Thoracic aorta (tissue), 2 donors: ENCODE data around the gene ZBTB7C. TPM values are rescaled to one million over a fixed set of nuclear protein-coding genes. Genes with fewer than 3 reads are reported as not detected.

Source experiments
- ATAC-seq: fragments of 150-250 bp; one replicate; pipeline ENCODE4 v1.8.0; 2017; ENCODE audit warnings: low read depth; ENCODE audit not compliant: insufficient number of reproducible peaks, low FRiP score
- DNase-seq: peaks from one replicate; pipeline ENCODE4 v3.0.0-alpha.2; 2020; ENCODE audit warnings: low spot score
- H3K27ac ChIP-seq, 2 donors: fragments of 200-600 bp; sonication (generic); 1 replicate in 1 of 2; 2 replicates in 1 of 2; pipeline ENCODE4 v1.5.1; 2016; ENCODE audit warnings: mild to moderate bottlenecking in 2 of 2, moderate library complexity in 2 of 2
- H3K27me3 ChIP-seq: fragments of 200-600 bp; sonication (generic); replicated peaks from 2 replicates; pipeline ENCODE4 v1.6.0; 2016; ENCODE audit warnings: mild to moderate bottlenecking; ENCODE audit not compliant: insufficient read depth
- H3K36me3 ChIP-seq: fragments of 200-600 bp; sonication (generic); one replicate; pipeline ENCODE4 v1.5.1; 2016
- H3K4me1 ChIP-seq, 2 donors: fragments of 200-600 bp; sonication (generic); 1 replicate in 1 of 2; 2 replicates in 1 of 2; pipeline versions ENCODE4 v1.5.1 to v1.6.0; 2016; ENCODE audit warnings: low read depth in 2 of 2, mild to moderate bottlenecking in 1 of 2; ENCODE audit not compliant: control insufficient read depth in 1 of 2
- H3K4me3 ChIP-seq: fragments of 200-600 bp; sonication (generic); 2 replicates; pipeline ENCODE4 v1.5.1; 2016; ENCODE audit warnings: mild to moderate bottlenecking
- H3K9me3 ChIP-seq: fragments of 200-600 bp; sonication (generic); 2 replicates; pipeline ENCODE4 v1.5.1; 2016
- CTCF ChIP-seq: fragments of 200-600 bp; sonication (generic); IDR thresholded peaks from one replicate; pipeline ENCODE4 v1.5.1; 2019; ENCODE audit warnings: antibody characterized with exemption
- total RNA-seq, 2 donors: library from RNA; depleted of rRNA; stranded (reverse); fragments of >200 nt; gene quantifications; one replicate each; pipeline versions ENCODE4 v1.1.0 to v1.2.3, GENCODE V29; 2016

ZBTB7C gene
- total RNA-seq, 2 donors from 2014 or later: 9.6 to 10.9 TPM

DNA sequence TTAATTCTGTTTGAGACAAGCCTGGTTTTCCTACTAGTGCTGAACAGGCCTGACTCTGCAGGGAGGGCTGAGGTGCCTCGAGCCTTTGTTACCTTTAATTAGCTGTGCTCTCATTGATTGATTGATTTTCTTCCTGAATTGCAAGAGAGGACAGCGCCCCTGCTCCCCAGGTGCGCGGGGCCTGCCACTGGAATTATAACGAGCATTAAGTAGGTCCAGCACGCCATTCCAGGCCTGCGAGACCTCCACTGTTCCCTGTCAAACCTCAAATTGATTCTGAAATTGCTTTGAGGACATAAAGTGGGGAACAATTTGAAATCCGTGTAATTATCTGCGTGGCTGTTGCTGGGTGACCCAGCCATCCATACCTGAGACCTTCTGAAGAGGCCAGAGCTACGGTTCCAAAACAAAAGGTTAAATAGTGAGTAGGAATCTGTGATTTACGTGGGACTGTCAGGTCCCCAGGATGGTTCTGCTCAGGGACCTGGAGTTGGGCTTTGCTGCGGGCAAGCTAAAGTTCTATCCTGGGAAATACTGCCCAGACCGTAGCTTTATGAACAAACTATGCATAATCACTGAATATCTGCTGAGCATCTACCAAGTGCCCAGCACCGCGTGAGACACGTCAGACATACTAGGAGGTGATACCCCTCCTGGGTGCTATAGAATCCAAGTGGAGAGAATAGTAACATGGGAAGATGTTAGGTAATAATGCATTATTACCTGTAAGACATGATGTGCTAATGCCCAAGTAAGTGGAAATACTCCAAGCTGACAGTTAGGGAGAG, 104.1 kb downstream of the ZBTB7C start:
- no peaks in the 10 kb centered on the region for H3K9me3 ChIP-seq
- no peak for DNase-seq
- no peaks in the 10 kb centered on the region for H3K36me3 ChIP-seq
- no peak for ATAC-seq
- TF ChIP-seq CTCF: no peak
- H3K27me3 ChIP-seq: no peaks in the 10 kb centered on the region
- no peaks in the 10 kb centered on the region for H3K4me1 ChIP-seq
- no peak overlapping the region for H3K4me3 ChIP-seq
- H3K27ac ChIP-seq: no peak overlapping the region

- Histone ChIP-seq H3K36me3 (no peaks in the 10 kb centered on the region), H3K4me3 (no peak overlapping the region), H3K27ac (no peak overlapping the region), H3K9me3 (no peaks in the 10 kb centered on the region), H3K27me3 (no peaks in the 10 kb centered on the region), H3K4me1 (no peaks in the 10 kb centered on the region)
- no peak for ATAC-seq
- DNase-seq: no peak
- no peak for TF ChIP-seq CTCF
Measured at GRCh38 chr18:48303883-48304282, 105.3 kb downstream of the ZBTB7C start.

DNA sequence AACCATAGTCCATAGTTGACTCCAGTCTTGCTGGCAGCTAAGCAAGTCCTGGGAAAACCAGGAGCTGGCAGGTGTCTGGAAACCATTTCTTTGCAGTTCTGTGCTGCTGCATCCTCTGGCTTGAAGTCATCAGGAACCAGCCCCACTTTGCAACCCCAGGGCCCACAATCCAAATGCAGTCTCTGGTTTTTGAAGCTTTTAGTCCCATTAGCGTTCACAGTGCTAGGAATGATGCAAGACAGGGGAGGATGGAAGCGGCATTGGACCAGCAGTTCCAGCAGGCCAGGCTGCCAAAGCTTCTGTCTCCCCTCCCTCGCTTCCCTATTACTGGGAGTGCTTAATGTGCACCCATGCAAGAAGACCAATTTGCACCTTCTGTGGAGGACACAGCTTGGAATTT, 106.4 kb downstream of the ZBTB7C start:
- H3K27me3 ChIP-seq: no peaks in the 10 kb centered on the region
- no peak for TF ChIP-seq CTCF
- ATAC-seq (no peak), DNase-seq (no peak)
- H3K36me3 ChIP-seq: no peaks in the 10 kb centered on the region
- H3K9me3 ChIP-seq: no peaks in the 10 kb centered on the region
- H3K4me1 ChIP-seq: no peaks in the 10 kb centered on the region
- H3K27ac ChIP-seq: no peak overlapping the region
- H3K4me3 ChIP-seq: no peak overlapping the region

GRCh38 chr18:48300463-48300961, 108.7 kb downstream of the ZBTB7C start:
- no peaks in the 10 kb centered on the region for H3K36me3 ChIP-seq
- H3K27ac ChIP-seq: no peak overlapping the region
- peaks cover 0 to 9% of the 10 kb centered on the region in 2 donors for H3K4me1 ChIP-seq
- no peaks in the 10 kb centered on the region for H3K9me3 ChIP-seq
- DNase-seq (no peak), ATAC-seq (no peak)
- no peaks in the 10 kb centered on the region for H3K27me3 ChIP-seq
- TF ChIP-seq CTCF: no peak
- no peak overlapping the region for H3K4me3 ChIP-seq

DNA sequence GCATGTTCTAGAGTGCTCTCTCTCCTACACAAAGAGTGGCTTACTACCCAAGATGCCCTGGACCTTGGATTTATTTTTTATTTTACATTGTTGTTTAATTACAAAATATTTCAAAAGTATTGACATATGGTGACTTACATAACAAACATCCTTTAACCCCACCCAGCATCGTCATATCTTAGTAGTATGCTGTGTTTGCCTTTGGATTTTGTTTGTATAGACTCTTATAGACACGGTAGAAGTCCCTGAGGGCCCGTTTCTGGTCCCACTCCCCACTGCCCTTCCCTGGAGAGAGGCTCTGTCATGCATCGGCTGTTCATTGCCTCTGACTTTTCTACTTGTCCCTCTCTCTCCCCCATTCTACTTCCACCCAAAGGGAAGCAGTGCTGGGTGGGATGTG, 112.0 kb downstream of the ZBTB7C start:
- Histone ChIP-seq H3K27ac (no peak overlapping the region), H3K9me3 (no peaks in the 10 kb centered on the region), H3K36me3 (no peaks in the 10 kb centered on the region), H3K27me3 (no peaks in the 10 kb centered on the region), H3K4me1 (peaks cover 15 to 22% of the 10 kb centered on the region in 2 donors), H3K4me3 (no peak overlapping the region)
- TF ChIP-seq CTCF: no peak
- DNase-seq (no peak), ATAC-seq (no peak)
